Adipocyte (in vitro differentiated cells): ENCODE measurements around the gene RASA2.

Source experiments
- DNase-seq: peaks from one replicate; pipeline ENCODE4 v3.0.0-alpha.2; 2015; ENCODE audit warnings: low read depth
- H3K27me3 ChIP-seq: replicated peaks from 2 replicates; pipeline ENCODE4 v1.7.0; 2013; ENCODE audit warnings: mild to moderate bottlenecking, low read length, moderate library complexity; ENCODE audit not compliant: control insufficient read depth, insufficient read depth
- H3K36me3 ChIP-seq: 2 replicates; pipeline ENCODE4 v1.7.0; 2013; ENCODE audit warnings: low read length, mild to moderate bottlenecking, moderate library complexity; ENCODE audit not compliant: control insufficient read depth, insufficient read depth, severe bottlenecking
- H3K4me1 ChIP-seq: 2 replicates; pipeline ENCODE4 v1.7.0; 2013; ENCODE audit warnings: mild to moderate bottlenecking, low read length, moderate library complexity; ENCODE audit not compliant: control insufficient read depth, insufficient read depth
- H3K4me3 ChIP-seq: 2 replicates; pipeline ENCODE4 v1.7.0; 2013; ENCODE audit warnings: mild to moderate bottlenecking, low read length, moderate library complexity
- H3K9ac ChIP-seq: 2 replicates; pipeline ENCODE4 v1.7.0; 2013; ENCODE audit warnings: mild to moderate bottlenecking, low read length, moderate library complexity
- H3K9me3 ChIP-seq: 2 replicates; pipeline ENCODE4 v1.7.0; 2013; ENCODE audit warnings: mild to moderate bottlenecking, low read length, moderate library complexity; ENCODE audit not compliant: control insufficient read depth

RASA2 gene

GRCh38 chr3:141650783-141651182, 164.0 kb downstream of the RASA2 start:
- Histone ChIP-seq H3K9me3 (no peaks in the 10 kb centered on the region), H3K36me3 (no peaks in the 10 kb centered on the region), H3K4me3 (no peak overlapping the region), H3K27me3 (no peaks in the 10 kb centered on the region), H3K4me1 (peaks cover 10% of the 10 kb centered on the region), H3K9ac (no peak overlapping the region)
- no peak for DNase-seq

DNA sequence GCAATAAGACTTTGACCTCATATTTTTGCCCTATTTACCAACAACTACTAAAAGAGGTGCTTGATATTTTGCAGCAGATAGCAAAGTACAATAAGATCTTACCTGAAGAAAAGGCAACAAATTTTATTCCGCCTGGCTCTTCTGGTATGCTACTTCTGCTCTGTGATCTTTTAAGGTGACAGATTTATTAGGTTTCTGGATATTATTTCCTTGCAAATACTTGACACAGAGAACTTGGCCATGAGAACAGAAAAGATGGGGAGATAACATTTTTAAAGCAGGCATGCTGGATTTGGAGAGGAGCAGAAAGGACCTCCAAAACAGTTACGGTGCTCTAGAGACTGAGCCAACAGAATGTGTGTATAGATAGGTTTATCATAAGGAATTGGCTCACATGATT, 164.6 kb downstream of the RASA2 start:
- H3K9ac ChIP-seq: no peak overlapping the region
- H3K4me3 ChIP-seq: no peak overlapping the region
- H3K36me3 ChIP-seq: no peaks in the 10 kb centered on the region
- no peaks in the 10 kb centered on the region for H3K27me3 ChIP-seq
- H3K9me3 ChIP-seq: no peaks in the 10 kb centered on the region
- DNase-seq: no peak
- peaks cover 16% of the 10 kb centered on the region for H3K4me1 ChIP-seq

GRCh38 chr3:141652349-141652748, 165.5 kb downstream of the RASA2 start:
- Histone ChIP-seq H3K4me1 (peaks cover 25% of the 10 kb centered on the region), H3K36me3 (no peaks in the 10 kb centered on the region), H3K9ac (no peak overlapping the region), H3K4me3 (no peak overlapping the region), H3K9me3 (no peaks in the 10 kb centered on the region), H3K27me3 (no peaks in the 10 kb centered on the region)
- DNase-seq: no peak

- Histone ChIP-seq H3K9me3 (no peaks in the 10 kb centered on the region), H3K4me3 (no peak overlapping the region), H3K36me3 (no peaks in the 10 kb centered on the region), H3K9ac (no peak overlapping the region), H3K4me1 (peaks cover 28% of the 10 kb centered on the region), H3K27me3 (peaks cover 2% of the 10 kb centered on the region)
- DNase-seq: no peak
These were observed 167.0 kb downstream of the RASA2 start for GRCh38 chr3:141653847-141654246.

DNA sequence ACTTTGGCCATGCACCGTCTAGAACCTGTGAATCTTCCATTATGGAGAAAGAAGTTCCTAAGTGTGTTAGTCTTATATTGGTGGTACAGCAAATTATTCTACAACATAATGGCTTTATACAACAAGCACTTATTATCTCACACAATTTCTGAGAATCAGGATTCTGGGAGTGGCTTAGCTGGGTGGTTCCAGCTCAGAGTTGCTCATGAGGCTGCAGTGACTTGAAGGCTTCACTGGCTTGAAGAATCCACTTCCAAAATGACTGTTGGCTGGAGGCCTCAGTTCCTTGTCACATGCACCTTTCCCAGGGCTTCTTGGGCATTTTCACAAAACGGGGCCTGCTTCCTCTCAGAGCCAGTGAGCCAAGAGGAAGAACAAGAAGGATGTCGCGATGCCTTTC, 169.0 kb downstream of the RASA2 start:
- Histone ChIP-seq H3K36me3 (no peaks in the 10 kb centered on the region), H3K9ac (no peak overlapping the region), H3K27me3 (peaks cover 2% of the 10 kb centered on the region), H3K4me1 (peaks cover 23% of the 10 kb centered on the region), H3K9me3 (no peaks in the 10 kb centered on the region), H3K4me3 (no peak overlapping the region)
- DNase-seq: no peak

- DNase-seq: peak; percentile 86
- no peak overlapping the region for H3K4me3 ChIP-seq
These were observed 169.9 kb downstream of the RASA2 start for GRCh38 chr3:141656771-141657170.

DNA sequence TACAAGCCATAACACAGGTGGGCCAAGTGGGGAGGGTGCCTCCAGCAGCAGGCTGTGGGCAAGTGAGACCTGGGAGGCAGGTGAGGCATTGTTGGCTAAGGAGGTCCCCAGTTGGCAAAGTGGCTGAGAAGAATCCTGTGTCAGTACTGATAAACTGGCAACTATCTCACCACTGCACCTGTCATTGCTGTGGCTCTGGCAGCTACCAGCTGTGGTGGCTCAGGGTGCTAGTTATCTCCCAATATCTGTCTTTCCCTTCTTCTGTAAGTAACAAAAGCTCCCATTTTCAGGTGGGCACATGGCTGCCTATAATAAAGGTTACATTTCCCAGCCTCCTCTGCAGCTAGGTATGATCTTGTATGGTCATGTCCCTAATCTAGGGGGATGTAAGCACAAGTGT, 170.7 kb downstream of the RASA2 start:
- no peaks in the 10 kb centered on the region for H3K9me3 ChIP-seq
- H3K4me3 ChIP-seq: no peak overlapping the region
- H3K36me3 ChIP-seq: no peaks in the 10 kb centered on the region
- peaks cover 32% of the 10 kb centered on the region for H3K4me1 ChIP-seq
- no peak for DNase-seq
- peaks cover 2% of the 10 kb centered on the region for H3K27me3 ChIP-seq
- H3K9ac ChIP-seq: no peak overlapping the region

More at GRCh38 chr3:141656771-141657170, 169.9 kb downstream of the RASA2 start:
- H3K36me3 ChIP-seq: no peaks in the 10 kb centered on the region
- peaks cover 2% of the 10 kb centered on the region for H3K27me3 ChIP-seq
- H3K9me3 ChIP-seq: no peaks in the 10 kb centered on the region
- H3K9ac ChIP-seq: no peak overlapping the region
- H3K4me1 ChIP-seq: peaks cover 31% of the 10 kb centered on the region

GRCh38 chr3:141659821-141660613, 173.2 kb downstream of the RASA2 start:
- no peaks in the 10 kb centered on the region for H3K9me3 ChIP-seq
- H3K9ac ChIP-seq: peak overlapping the region; percentile 62
- peak; percentile 77 for DNase-seq
- peaks cover 47% of the 10 kb centered on the region for H3K4me1 ChIP-seq
- H3K36me3 ChIP-seq: no peaks in the 10 kb centered on the region
- H3K27me3 ChIP-seq: peaks cover 2% of the 10 kb centered on the region
- H3K4me3 ChIP-seq: peak overlapping the region; percentile 87

- no peaks in the 10 kb centered on the region for H3K36me3 ChIP-seq
- H3K4me3 ChIP-seq: peak overlapping the region; percentile 87
- DNase-seq: no peak
- H3K9me3 ChIP-seq: no peaks in the 10 kb centered on the region
- H3K9ac ChIP-seq: peak overlapping the region; percentile 62
- peaks cover 47% of the 10 kb centered on the region for H3K4me1 ChIP-seq
- peaks cover 2% of the 10 kb centered on the region for H3K27me3 ChIP-seq
These were observed 173.8 kb downstream of the RASA2 start for GRCh38 chr3:141660614-141660947.

DNA sequence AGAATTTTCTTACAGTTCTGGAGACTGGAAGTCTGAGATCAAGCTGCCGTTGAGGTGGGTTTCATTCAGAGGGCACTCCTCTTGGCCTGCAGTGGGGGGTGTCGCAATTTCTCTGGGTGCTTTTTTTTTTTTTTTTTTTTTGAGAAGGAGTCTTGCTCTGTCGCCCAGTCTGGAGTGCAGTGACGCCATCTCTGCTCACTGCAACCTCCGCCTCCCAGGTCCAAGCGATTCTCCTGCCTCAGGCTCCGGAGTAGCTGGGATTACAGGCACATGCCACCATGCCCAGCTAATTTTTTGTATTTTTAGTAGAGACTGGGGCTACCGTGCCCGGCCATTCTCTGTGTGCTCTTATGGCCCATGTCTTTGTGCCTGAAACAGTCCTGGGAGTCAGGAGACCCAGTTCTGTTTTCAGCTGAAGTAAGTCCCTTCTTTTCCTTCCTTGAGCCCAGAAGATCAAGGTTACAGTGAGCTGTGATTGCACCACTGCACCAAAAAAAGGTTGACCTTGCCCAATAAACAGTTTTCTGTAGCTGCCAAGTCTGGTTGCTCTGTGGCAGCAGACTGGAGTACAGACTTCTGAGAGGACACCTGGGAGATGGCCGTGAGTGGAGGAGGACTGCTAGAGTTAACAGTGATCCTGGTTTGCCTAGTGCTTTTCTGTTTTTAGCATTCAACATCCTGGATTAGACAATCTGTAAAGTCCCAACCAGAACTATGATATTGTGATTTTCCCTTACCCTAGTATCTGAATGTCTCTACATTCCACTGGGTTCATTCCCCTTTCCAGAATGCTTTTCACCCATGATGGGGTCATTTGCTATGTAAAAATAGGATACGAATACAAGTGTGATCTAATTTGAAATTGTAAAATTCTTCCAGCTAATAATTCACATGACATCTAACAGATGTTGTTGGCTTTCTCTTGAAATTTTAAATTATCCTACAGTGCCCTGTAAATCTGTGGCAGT, 174.7 kb downstream of the RASA2 start:
- Histone ChIP-seq H3K4me3 (no peak overlapping the region), H3K4me1 (peaks cover 40% of the 10 kb centered on the region), H3K27me3 (peaks cover 2% of the 10 kb centered on the region), H3K36me3 (no peaks in the 10 kb centered on the region), H3K9me3 (no peaks in the 10 kb centered on the region), H3K9ac (no peak overlapping the region)
- DNase-seq: no peak

- H3K9me3 ChIP-seq: peaks cover 2% of the 10 kb centered on the region
- H3K4me1 ChIP-seq: peaks cover 29% of the 10 kb centered on the region
- no peak for DNase-seq
- H3K9ac ChIP-seq: no peak overlapping the region
- no peaks in the 10 kb centered on the region for H3K27me3 ChIP-seq
- H3K36me3 ChIP-seq: no peaks in the 10 kb centered on the region
- peak overlapping the region; percentile 20 for H3K4me3 ChIP-seq
These were observed 177.2 kb downstream of the RASA2 start for GRCh38 chr3:141663993-141664392.
